Activated naive CD4-positive, alpha-beta T cell treated with anti-CD3 and anti-CD28 coated beads, Interleukin-2, amount 50 U/mL, for 24 hours (primary cell): ENCODE data around the gene YAF2.
A peak's percentile ranks its signal among the peaks of the same experiment; 100 is the strongest.

Experiments used
- H3K27ac Mint-ChIP-seq: one replicate; pipeline ENCODE4 v1.8.0; 2021; ENCODE audit warnings: mild to moderate bottlenecking, mixed read lengths
- H3K27me3 Mint-ChIP-seq: one replicate; pipeline ENCODE4 v1.8.0; 2021; ENCODE audit warnings: mixed read lengths
- H3K36me3 Mint-ChIP-seq: one replicate; pipeline ENCODE4 v1.8.0; 2021; ENCODE audit warnings: mixed read lengths
- H3K4me1 Mint-ChIP-seq: one replicate; pipeline ENCODE4 v1.8.0; 2021; ENCODE audit warnings: mixed read lengths
- H3K4me3 Mint-ChIP-seq: one replicate; pipeline ENCODE4 v1.8.0; 2021; ENCODE audit warnings: mild to moderate bottlenecking, mixed read lengths
- H3K9me3 Mint-ChIP-seq: one replicate; pipeline ENCODE4 v1.8.0; 2021; ENCODE audit warnings: mixed read lengths

YAF2 gene

DNA sequence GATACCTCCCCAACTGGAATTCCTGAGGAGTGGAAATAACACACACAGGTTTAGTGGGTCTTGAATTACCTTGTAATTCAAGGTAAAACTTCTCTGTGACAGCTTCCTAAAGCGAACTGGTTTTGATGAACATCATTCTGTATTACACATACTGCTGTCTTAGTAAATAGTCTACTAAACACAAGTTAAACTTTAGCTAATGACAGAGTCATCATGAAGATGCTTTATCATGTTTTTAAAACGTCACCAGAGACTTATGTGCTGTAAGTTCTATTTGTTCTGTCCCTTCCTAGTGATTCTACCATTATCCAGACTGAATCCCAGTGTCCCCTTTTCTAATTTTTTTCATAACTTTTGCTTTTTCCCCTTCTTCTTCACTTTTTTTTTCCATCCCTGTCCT, 81.8 kb downstream of the YAF2 start:
- Mint-ChIP-seq H3K4me1 (peaks cover under 1% of the 10 kb centered on the region), H3K9me3 (peaks cover 6% of the 10 kb centered on the region), H3K4me3 (no peak overlapping the region), H3K36me3 (peaks cover 2% of the 10 kb centered on the region), H3K27me3 (no peaks in the 10 kb centered on the region), H3K27ac (no peak overlapping the region)

DNA sequence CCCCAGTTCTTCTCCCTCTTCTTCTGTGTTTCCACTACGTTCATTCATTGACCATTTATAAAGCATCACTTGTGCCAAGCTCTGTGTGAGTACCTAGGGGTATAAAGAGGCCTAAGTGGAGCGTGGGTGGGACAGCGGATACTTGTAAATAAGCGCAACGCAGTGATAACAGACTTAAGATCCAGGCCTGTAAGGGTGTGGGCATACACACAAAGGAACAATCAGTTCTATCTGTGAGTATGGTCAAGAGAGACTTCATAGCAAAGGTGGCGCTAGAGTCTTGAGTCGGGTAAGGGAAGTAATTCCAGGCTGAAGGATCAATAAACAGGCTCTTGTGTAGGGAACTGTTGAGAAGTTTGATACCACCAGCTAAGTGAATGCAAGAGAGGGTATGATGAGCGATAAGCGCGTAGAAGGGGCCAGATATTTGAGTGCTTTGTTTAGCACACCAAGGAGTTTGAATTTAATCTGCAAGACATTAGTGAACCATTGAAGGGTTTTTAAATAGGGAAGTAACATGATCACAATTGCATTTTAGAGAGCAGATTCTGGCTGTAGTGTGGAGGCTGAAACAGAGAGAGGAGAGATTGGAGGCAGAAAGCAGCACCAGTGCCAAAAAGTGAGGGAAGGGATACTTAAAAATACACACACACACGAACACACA, 92.4 kb downstream of the YAF2 start:
- Mint-ChIP-seq H3K4me1 (peaks cover 42% of the 10 kb centered on the region), H3K36me3 (peaks cover 2% of the 10 kb centered on the region), H3K27me3 (no peaks in the 10 kb centered on the region), H3K27ac (peak overlapping the region; percentile 82), H3K4me3 (peak overlapping the region; percentile 85), H3K9me3 (no peaks in the 10 kb centered on the region)

DNA sequence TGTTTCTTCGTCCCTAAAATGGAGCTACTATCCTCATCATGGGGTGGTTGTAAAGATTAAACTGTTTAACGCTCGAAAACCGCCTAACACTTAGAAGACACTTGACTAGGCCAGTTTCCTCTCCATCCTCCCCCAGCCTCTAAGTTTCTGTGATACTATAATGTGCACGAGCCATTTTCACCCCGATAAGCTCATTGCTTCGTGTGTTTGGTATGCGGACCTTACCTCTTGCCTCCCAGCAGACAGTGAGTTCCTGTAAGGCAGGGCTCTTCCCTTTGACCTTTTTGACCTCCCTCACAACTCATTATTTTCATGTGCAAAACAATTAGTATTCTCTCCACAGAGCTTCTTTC, 92.9 kb downstream of the YAF2 start:
- Mint-ChIP-seq H3K9me3 (no peaks in the 10 kb centered on the region), H3K4me1 (peaks cover 46% of the 10 kb centered on the region), H3K4me3 (peak overlapping the region; percentile 85), H3K27ac (peak overlapping the region; percentile 82), H3K27me3 (no peaks in the 10 kb centered on the region), H3K36me3 (peaks cover 2% of the 10 kb centered on the region)

DNA sequence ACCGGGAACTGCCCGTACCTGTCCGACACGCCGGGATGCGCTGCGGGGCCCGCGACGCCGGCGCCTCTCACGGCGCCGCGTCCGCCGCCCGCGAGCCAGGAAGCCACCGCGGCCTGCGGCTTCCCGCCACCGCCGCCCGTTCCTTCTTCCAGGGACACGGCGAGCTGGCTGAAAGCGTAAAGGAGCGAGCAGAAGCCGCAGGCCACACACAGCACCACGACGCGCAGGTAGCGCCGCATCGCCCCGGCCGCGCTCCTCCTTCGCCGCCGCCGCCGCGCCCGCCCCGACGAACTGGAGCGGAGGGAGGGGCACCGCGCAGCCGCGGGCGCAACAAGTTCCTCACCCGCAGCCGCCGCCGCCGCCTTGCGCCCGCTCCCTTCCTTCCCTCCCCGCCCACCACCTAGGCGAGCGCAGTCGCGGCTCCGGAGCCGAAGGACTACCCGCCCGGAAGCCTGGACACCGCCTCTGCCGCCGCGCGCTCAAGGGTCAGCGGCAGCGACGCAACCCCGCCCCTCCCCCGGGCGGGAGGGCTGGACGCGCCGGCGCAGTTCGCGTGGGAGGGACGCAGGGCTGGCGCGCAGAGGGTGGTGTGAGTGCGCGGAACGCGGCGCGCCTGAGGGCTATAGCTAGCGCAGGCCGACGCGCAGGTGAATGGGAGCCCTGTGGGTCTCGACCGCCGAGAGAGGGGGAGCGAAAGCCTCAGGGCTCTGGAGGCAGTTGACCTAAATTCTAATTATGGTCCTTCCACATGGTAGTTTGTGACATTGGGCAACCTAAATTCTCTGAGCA, 93.4 kb downstream of the YAF2 start, which contains the start of gene GXYLT1:
Gene GXYLT1 (minus strand): TSS at position 467 of the 789 bp plus-strand sequence. CDS start 228 bp downstream, at position 239.
- Mint-ChIP-seq H3K4me1 (peaks cover 48% of the 10 kb centered on the region), H3K9me3 (no peaks in the 10 kb centered on the region), H3K27me3 (no peaks in the 10 kb centered on the region), H3K27ac (peak within 1 kb of the TSS; percentile 93), H3K36me3 (peaks cover 2% of the 10 kb centered on the region), H3K4me3 (peak within 1 kb of the TSS; percentile 96)

DNA sequence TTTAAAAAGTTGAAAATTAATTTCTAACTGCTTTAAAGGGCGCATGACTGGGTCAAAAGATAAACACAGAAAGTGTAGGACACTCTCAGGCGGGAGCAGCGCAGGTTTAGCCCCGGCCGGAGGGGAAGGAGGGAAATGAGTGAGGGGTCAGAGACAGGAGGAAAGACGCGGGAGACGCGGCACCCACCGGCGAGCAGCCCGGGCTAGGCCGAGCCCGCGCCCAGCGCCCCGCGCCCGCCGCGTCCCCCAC, 94.0 kb downstream of the YAF2 start:
- peak overlapping the region; percentile 96 for H3K4me3 Mint-ChIP-seq

DNA sequence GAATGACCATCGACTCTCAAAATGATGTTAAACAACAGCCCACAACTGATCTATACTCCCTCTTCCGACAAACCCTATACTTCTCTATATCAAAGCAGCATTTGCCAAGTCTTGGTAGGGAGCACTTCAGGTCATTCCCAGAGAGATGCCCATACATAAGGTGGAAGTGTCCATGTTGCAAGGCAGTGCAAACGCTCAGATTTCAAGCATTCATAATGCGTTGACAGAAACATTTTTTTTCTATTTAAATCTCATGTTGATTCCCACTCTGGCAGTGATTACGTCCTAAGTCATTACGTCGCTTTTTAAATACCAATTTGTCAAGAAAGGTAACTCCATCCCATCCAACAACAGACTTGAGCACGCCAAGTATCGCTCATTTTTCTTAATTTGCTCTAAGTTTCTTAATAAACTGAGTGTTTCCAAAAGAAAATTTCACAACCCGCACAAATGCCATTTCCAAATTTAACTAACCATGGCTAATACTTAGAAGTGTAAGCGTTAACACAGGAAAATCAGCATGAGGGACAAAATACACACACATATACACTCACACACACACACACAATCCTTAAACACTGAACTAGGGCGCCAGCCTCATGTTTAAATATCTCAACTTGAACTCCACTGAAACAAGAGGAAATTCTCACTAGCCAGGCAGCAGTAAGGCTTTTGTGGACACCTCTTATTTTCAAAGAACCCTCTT, 94.4 kb downstream of the YAF2 start:
- Mint-ChIP-seq H3K4me1 (peaks cover 53% of the 10 kb centered on the region), H3K27ac (peak overlapping the region; percentile 93), H3K27me3 (no peaks in the 10 kb centered on the region), H3K36me3 (peaks cover 2% of the 10 kb centered on the region), H3K9me3 (no peaks in the 10 kb centered on the region), H3K4me3 (peak overlapping the region; percentile 96)

More for the DNA sequence above, 94.0 kb downstream of the YAF2 start:
- Mint-ChIP-seq H3K36me3 (peaks cover 2% of the 10 kb centered on the region), H3K9me3 (no peaks in the 10 kb centered on the region), H3K27me3 (no peaks in the 10 kb centered on the region), H3K4me1 (peaks cover 52% of the 10 kb centered on the region), H3K27ac (peak overlapping the region; percentile 93)

DNA sequence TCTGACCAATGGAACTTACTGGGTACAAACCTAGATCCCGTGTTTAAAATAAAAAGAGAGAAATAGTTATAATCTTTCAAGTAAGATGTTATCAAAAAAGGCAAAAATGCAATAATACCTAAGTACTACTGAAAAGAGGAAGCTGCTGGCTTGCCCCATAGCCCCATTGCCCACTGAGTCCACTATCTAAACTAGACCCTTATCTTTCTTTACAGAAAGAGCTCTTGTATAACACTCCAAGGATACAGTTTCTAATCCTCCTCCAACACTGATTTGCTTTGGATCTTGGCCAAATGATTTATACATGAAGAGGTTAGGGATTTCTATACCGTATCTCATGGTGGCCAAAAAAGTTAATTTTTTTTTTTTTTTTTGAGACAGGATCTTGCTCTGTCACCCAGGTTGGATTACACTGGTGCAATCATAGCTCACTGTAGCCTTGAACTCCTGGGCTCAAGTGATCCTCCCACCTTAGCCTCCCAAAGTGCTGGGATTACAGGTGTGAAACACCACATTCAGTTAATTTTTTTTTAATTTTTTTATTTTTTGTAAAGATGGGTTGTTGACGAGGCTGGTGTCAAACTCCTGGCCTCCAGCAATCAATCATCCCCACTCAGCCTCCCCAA, 96.0 kb downstream of the YAF2 start:
- Mint-ChIP-seq H3K9me3 (no peaks in the 10 kb centered on the region), H3K4me1 (peaks cover 57% of the 10 kb centered on the region), H3K27me3 (no peaks in the 10 kb centered on the region), H3K27ac (no peak overlapping the region), H3K36me3 (peaks cover 5% of the 10 kb centered on the region), H3K4me3 (no peak overlapping the region)

DNA sequence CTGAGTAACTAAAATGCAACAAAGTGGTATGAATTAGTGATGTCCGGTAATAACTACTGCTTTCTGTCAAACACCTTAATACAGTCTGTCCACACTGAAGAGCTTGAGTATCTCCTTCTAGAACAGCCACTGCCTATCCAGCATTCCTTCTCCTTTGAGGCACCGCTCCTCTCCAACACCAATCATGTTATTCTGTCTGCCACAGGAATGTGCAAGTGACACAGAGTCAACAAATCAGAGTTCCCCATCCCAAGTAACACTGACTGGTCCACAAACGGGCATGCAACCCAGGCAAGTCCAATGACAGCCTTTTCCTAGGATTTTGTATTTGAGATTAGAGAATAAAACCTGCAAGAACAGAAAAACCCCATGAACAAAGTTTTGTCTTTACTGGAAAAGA, 97.1 kb downstream of the YAF2 start:
- H3K4me3 Mint-ChIP-seq, result no peak overlapping the region
- peak overlapping the region; percentile 2 for H3K27ac Mint-ChIP-seq
- peaks cover 57% of the 10 kb centered on the region for H3K4me1 Mint-ChIP-seq
- H3K27me3 Mint-ChIP-seq, result no peaks in the 10 kb centered on the region
- peaks cover 5% of the 10 kb centered on the region for H3K36me3 Mint-ChIP-seq
- H3K9me3 Mint-ChIP-seq, result no peaks in the 10 kb centered on the region

DNA sequence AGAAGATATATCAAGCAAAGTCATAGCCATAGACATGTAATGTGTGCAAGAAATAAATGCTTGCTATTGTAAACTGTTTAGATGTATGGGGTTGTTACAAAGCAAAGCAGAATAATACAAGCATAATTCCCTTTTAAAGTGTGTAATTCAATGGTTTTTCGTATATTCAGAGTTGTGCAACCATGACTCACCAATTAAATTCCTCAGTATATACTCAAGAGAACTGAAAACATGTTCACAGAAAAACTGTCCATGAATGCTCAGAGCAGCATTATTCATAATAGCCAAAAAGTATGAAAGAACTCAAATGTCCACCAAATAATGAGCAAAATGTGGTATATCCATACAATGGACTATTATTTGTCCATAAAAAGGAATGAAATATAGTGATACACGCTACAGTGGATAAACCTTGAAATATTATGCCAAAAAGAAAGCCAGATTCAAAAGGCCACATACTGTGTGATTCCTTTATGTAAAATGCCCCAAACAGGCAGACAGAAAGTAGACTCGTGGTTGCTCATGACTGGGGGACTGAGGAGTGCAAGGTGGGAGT, 102.7 kb downstream of the YAF2 start:
- Mint-ChIP-seq H3K27me3 (no peaks in the 10 kb centered on the region), H3K4me1 (peaks cover 56% of the 10 kb centered on the region), H3K27ac (no peak overlapping the region), H3K36me3 (peaks cover 6% of the 10 kb centered on the region), H3K9me3 (no peaks in the 10 kb centered on the region), H3K4me3 (no peak overlapping the region)

DNA sequence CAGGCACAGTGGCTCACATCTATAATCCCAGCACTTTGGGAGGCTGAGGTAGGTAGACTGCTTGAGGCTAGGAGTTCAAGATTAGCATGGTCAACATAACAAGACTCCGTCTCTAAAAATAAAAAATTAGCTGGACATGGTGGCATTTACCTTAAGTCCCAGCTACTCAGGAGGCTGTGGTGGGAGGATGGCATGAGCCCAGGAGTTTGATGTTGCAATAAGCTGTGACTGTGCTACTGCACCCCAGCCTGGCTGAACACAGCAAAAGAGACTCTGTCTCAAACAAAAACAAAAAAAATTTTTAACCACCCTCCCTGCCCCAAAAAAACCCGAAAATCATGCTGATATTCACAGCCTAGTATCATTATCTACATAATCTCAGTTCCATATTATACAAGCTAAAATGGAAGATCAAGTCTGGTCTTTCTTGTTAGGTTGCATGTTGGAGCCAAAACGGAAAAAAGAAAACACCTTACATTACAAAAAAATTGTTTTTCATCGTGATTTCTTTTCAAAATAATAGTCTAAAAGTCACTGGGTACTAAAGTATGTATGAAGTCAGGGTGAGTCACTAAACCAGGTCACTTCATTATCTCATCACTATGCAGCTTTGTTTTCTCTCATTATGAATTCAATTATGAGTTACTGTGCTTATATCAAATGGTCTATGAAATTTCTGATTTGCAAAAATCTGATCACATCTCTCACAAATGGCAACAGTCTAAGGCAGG, 107.2 kb downstream of the YAF2 start:
- Mint-ChIP-seq H3K27ac (peak overlapping the region; percentile 13), H3K4me3 (no peak overlapping the region), H3K36me3 (peaks cover 3% of the 10 kb centered on the region), H3K27me3 (no peaks in the 10 kb centered on the region), H3K9me3 (no peaks in the 10 kb centered on the region), H3K4me1 (peaks cover 63% of the 10 kb centered on the region)

DNA sequence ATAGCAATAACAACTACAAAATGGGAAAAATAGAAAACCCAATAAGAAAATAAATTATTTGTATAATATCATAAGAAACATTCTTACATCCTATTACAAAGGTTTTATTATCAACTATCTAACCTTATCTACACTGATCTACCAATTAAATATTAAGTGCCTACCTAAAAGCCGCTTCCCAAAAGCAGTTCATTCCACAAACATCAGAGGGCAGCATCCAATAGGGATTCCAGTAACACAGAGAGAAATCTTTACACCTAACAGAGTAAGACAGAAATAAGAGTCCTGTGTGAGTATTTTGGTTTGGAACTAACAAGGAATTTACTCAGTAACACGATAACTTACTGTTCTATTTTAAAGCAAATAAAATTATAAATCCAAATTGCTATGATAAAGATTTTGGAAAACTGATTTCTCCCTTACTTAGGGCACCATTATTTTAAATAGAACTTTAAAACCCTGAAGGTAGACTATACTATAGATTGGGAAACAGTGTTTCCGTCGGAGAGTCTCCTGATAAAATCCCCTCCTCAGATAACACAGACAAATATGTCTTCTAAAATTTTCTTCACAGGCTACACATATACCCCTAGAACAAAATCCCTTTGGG, 108.3 kb downstream of the YAF2 start:
- Mint-ChIP-seq H3K4me3 (no peak overlapping the region), H3K27ac (no peak overlapping the region), H3K27me3 (no peaks in the 10 kb centered on the region), H3K4me1 (peaks cover 53% of the 10 kb centered on the region), H3K36me3 (peaks cover 2% of the 10 kb centered on the region), H3K9me3 (no peaks in the 10 kb centered on the region)

DNA sequence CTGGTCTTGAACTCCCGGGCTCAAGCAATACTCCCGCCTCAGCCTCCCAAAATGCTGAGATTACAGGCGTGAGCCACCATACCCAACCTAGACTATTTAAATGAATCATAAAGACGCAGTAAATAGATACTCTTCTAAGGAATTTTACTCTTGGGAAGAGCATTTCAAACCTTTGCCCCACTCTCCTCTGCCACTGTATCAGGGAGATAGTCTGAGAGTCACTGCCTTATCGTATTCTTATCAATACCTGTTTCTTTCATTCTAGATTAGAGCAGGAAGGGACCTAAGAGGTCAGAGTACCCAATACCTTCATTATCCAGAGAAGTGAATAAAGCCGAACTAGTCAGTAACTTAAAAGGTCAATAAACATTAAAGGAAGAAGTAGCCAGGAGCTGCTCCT, 109.2 kb downstream of the YAF2 start:
- Mint-ChIP-seq H3K27ac (no peak overlapping the region), H3K36me3 (no peaks in the 10 kb centered on the region), H3K9me3 (no peaks in the 10 kb centered on the region), H3K4me3 (no peak overlapping the region), H3K27me3 (no peaks in the 10 kb centered on the region), H3K4me1 (peaks cover 49% of the 10 kb centered on the region)

DNA sequence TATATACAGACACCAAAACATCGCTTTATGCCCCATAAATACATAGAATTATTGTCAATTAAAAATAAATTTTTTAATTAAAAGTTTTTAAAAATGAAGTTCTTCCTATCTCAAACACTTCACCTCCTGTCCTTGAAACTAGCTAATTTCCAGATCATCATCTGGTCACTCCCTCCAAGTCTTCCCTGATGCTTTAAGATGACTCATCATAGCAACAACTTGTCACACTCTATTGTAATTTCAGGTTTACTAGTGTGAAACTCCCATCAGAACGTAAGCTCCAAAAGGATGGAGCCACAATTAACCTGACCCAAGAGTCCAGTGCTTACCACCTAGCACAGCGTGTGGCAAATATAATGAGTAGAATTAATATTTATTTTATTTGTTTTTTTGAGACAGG, 109.7 kb downstream of the YAF2 start:
- no peaks in the 10 kb centered on the region for H3K9me3 Mint-ChIP-seq
- peaks cover 46% of the 10 kb centered on the region for H3K4me1 Mint-ChIP-seq
- no peak overlapping the region for H3K27ac Mint-ChIP-seq
- H3K36me3 Mint-ChIP-seq, result no peaks in the 10 kb centered on the region
- no peak overlapping the region for H3K4me3 Mint-ChIP-seq
- no peaks in the 10 kb centered on the region for H3K27me3 Mint-ChIP-seq

DNA sequence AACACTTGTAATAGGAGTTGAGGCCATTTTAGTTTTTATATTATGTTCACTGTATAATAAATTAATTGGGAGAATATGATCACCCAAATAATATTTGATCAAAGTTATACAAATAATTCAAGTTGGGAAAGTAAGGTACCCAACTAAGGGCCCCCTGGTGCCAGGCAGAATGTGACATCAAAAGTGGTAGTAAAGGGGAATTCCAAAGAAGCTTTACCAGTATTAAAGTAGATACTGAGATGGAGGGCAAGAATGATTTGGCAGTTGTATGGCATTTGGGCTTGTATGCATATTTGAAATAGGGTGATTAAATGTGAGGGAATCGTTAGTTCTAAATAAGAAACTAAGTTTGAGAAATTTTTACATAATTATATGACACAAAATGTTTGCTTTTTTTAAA, 111.1 kb downstream of the YAF2 start:
- Mint-ChIP-seq H3K9me3 (no peaks in the 10 kb centered on the region), H3K4me3 (no peak overlapping the region), H3K27me3 (no peaks in the 10 kb centered on the region), H3K36me3 (no peaks in the 10 kb centered on the region), H3K4me1 (peaks cover 36% of the 10 kb centered on the region), H3K27ac (peak overlapping the region; percentile 14)

DNA sequence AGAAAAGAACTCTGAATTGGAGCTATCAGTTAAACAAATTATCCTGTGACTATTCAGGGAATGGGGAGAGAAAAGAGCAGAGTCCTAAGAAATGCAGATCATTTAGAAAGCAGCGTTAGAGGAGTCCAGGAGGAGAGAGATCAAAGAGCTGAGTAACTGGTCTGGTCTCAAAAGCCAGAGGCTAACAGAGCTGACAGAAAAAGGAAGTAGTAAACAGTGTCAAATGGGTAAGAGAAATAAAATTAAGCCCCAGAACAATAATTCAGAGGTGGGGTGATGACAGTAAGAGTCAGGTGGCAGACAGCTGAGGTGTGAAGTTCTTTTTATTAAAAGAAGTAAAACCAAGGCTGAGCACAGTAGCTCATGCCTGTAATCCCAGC, 112.7 kb downstream of the YAF2 start:
- H3K4me1 Mint-ChIP-seq, result peaks cover 20% of the 10 kb centered on the region
- H3K27ac Mint-ChIP-seq, result no peak overlapping the region
- H3K9me3 Mint-ChIP-seq, result no peaks in the 10 kb centered on the region
- no peaks in the 10 kb centered on the region for H3K27me3 Mint-ChIP-seq
- H3K4me3 Mint-ChIP-seq, result no peak overlapping the region
- H3K36me3 Mint-ChIP-seq, result peaks cover 4% of the 10 kb centered on the region
